Cardiac fibroblast (primary cell): ENCODE measurements around the gene TNFRSF8.

ENCODE experiments used
- DNase-seq, 2 donors: peaks; one replicate each; pipeline versions ENCODE4 v3.0.0 to v3.0.0-alpha.2; 2010; ENCODE audit warnings: low read depth in 2 of 2
- H3K4me3 ChIP-seq, 2 donors: replicated peaks in 1 of 2; 1 replicate in 1 of 2; 2 replicates in 1 of 2; pipeline ENCODE4 v1.5.1; 2011; ENCODE audit warnings: low read depth in 2 of 2, low read length in 2 of 2, mild to moderate bottlenecking in 2 of 2, moderate library complexity in 1 of 2
- CTCF ChIP-seq: IDR thresholded peaks from one replicate; pipeline ENCODE4 v1.5.1; 2011; ENCODE audit warnings: low read depth, mild to moderate bottlenecking, low read length, inconsistent platforms

Gene TNFRSF8

GRCh38 chr1:12179676-12180075, 116.6 kb downstream of the TNFRSF8 start:
- no peak for TF ChIP-seq CTCF
- DNase-seq = no peak
- no peak overlapping the region for H3K4me3 ChIP-seq

- H3K4me3 ChIP-seq = no peak overlapping the region
- no peak for TF ChIP-seq CTCF
- no peak for DNase-seq
These were observed 117.2 kb downstream of the TNFRSF8 start for GRCh38 chr1:12180315-12180714.

GRCh38 chr1:12180903-12181302, 117.8 kb downstream of the TNFRSF8 start:
- no peak for TF ChIP-seq CTCF
- no peak for DNase-seq
- H3K4me3 ChIP-seq = no peak overlapping the region

GRCh38 chr1:12181568-12181967, 118.5 kb downstream of the TNFRSF8 start:
- no peak for TF ChIP-seq CTCF
- DNase-seq = no peak
- no peak overlapping the region for H3K4me3 ChIP-seq

GRCh38 chr1:12182410-12182984, 119.4 kb downstream of the TNFRSF8 start:
- no peak overlapping the region for H3K4me3 ChIP-seq
- TF ChIP-seq CTCF = no peak
- DNase-seq = peak in 1 of 2 donors; percentile 47

- H3K4me3 ChIP-seq = no peak overlapping the region
- DNase-seq = no peak
- no peak for TF ChIP-seq CTCF
These were observed 120.1 kb downstream of the TNFRSF8 start for GRCh38 chr1:12183095-12183794.
